HCT116 (cell line): ENCODE data around the gene CCZ1.
"Not testable (repeated sequence)": the region's sequence is repeated elsewhere in the genome, so short reads cannot be mapped to it uniquely, and the experiment has no call there.

Experiments used
- POLR2A ChIP-seq: IDR thresholded peaks from 2 replicates; pipeline ENCODE4 v1.7.0; 2011; ENCODE audit warnings: borderline replicate concordance; ENCODE audit not compliant: insufficient read depth, insufficient read length; ENCODE audit errors: extremely low read depth
- TF ChIP-seq, protein P1 (sequence below), 3 experiments: fragments of 200-600 bp in 1 of 3; sonication (generic) in 1 of 3; IDR thresholded peaks in 2 of 3; conservative IDR thresholded peaks in 1 of 3; 2 replicates each; pipeline ENCODE4 v1.5.1; 2012 to 2017; ENCODE audit warnings: low read depth in 2 of 3, low read length in 2 of 3, antibody characterized with exemption in 1 of 3, borderline replicate concordance in 1 of 3, control low read depth in 1 of 3, mild to moderate bottlenecking in 1 of 3, mixed read lengths in 1 of 3, mixed run types in 1 of 3, moderate library complexity in 1 of 3; ENCODE audit not compliant: insufficient read depth in 1 of 3

- TF ChIP-seq POLR2A = not testable (repeated sequence)
- TF ChIP-seq, protein P1, sequence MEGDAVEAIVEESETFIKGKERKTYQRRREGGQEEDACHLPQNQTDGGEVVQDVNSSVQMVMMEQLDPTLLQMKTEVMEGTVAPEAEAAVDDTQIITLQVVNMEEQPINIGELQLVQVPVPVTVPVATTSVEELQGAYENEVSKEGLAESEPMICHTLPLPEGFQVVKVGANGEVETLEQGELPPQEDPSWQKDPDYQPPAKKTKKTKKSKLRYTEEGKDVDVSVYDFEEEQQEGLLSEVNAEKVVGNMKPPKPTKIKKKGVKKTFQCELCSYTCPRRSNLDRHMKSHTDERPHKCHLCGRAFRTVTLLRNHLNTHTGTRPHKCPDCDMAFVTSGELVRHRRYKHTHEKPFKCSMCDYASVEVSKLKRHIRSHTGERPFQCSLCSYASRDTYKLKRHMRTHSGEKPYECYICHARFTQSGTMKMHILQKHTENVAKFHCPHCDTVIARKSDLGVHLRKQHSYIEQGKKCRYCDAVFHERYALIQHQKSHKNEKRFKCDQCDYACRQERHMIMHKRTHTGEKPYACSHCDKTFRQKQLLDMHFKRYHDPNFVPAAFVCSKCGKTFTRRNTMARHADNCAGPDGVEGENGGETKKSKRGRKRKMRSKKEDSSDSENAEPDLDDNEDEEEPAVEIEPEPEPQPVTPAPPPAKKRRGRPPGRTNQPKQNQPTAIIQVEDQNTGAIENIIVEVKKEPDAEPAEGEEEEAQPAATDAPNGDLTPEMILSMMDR (IDR thresholded peaks at IDR 0.05 in 2 of 3, conservative IDR thresholded peaks at IDR 0.05 in 1 of 3; ENCODE audit: borderline replicate concordance in 1 of 3, insufficient read depth in 1 of 3, low read depth in 2 of 3, low read length in 2 of 3) = not testable (repeated sequence)
Observed at GRCh38 chr7:5934945-5935450, 36.5 kb downstream of the CCZ1 start.
